ENCODE results near the gene NDUFAF4.

NDUFAF4 gene

GRCh38 chr6:96897396-96898240, at the start of gene NDUFAF4:
TSS of gene NDUFAF4 (minus strand) at chr6:96897891. CDS start at chr6:96897801, 90 bp downstream.
- DNase-seq: peak; percentile 90

DNA sequence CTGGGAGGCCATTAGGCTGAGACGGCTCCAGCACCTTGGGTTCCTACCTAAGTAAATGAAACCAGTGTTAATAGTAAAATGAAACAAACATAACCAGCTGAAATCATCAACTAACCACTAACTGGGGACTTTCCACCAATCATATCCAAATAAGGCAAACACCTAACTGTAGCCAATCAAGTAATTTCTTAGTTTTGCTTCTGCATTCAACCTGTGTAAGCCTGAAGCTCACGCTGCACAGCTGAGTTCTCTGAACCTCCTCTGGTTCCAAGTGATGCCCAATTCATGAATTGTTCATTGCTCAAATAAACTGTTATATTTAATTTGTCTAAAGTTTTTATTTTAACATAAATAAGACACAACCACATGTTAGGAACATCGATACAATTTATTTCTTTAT, 49.4 kb upstream of the NDUFAF4 start:
- DNase-seq: no peak

- DNase-seq: no peak
Measured at GRCh38 chr6:96943555-96944215, 46.0 kb upstream of the NDUFAF4 start.

DNA sequence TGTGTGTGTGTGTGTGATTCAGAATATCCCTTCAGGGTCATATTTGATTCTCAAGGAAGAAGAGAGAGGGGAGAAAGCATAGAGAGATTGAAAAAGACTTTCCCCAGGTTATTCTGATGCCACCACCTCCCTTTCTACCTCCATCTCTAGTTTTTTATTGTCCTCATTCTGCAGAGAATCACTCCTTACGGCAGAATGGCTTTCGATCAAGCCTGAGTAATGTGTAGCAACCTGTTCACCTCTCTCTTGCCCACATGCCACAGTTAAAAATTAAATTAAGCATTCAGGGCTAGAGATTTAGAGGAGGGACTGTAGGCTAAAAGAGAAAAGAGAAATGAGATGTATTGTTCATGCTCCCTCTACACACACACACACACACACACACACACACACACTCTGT, 45.0 kb upstream of the NDUFAF4 start:
- DNase-seq: no peak

- DNase-seq: no peak
Measured at GRCh38 chr6:96940322-96940721, 42.6 kb upstream of the NDUFAF4 start.

- peak; percentile 41 for DNase-seq
Measured at GRCh38 chr6:96939007-96939805, 41.5 kb upstream of the NDUFAF4 start.

DNA sequence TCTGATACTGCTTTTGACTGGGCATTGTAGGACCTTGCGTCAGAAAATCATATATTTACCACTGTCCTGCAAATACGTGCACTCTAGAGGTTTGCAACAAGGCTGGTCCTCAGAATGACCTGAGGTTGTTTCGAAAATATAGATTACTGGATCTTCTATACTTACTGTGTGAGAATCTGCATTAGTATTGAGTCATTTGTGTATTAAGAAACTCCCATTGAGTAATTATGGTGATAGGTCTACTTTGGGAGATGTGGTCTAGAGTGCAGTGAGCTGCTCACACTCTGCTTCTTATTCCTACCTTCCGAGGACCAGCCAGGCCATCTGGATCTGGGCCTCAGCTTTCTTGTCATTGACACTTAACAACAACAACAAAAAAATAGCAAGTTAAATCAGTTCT, 36.4 kb upstream of the NDUFAF4 start:
- no peak for DNase-seq

GRCh38 chr6:96931198-96931597, 33.5 kb upstream of the NDUFAF4 start:
- no peak for DNase-seq

- DNase-seq: no peak
Measured at GRCh38 chr6:96929741-96930140, 32.0 kb upstream of the NDUFAF4 start.

DNA sequence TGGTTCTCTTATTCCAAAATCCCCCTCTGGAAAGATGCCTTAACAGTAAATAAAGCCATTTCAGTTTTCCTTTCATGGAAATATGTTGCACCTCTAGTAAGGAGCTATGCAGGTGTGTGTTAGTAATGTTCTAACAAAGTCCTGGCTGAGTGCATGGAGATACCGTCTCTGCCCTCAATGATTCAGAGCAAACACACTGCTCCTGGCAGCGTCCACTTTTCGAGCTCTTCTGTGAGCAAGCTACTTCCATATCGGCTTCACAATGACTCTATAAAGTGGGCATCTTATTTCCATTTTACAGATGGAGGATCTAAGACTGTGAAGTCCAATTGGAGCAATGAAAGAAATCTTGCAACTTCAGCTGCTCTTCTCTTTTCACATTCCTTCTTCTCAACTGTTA, 30.0 kb upstream of the NDUFAF4 start:
- no peak for DNase-seq

DNA sequence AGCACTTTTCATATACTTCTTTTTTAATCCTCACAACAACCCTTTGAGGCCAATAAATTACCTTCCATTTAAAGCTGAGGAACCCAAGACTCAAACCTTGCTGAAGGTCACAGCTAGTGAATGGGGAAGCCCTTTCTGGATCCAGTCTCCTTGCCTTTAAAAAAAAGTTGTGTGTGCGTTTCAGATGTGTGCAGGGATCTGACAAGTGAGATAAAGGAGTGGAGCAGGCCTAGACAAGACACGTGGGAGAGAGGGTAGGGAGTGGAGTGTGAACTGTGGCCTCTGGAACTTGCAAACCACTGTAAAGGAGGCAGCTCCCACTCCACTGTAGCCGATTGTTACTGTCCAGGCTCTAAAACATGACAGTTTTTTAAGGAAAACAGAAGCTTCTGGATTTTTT, 28.7 kb upstream of the NDUFAF4 start:
- DNase-seq: no peak

- no peak for DNase-seq
Measured at GRCh38 chr6:96925290-96925687, 27.6 kb upstream of the NDUFAF4 start.

DNA sequence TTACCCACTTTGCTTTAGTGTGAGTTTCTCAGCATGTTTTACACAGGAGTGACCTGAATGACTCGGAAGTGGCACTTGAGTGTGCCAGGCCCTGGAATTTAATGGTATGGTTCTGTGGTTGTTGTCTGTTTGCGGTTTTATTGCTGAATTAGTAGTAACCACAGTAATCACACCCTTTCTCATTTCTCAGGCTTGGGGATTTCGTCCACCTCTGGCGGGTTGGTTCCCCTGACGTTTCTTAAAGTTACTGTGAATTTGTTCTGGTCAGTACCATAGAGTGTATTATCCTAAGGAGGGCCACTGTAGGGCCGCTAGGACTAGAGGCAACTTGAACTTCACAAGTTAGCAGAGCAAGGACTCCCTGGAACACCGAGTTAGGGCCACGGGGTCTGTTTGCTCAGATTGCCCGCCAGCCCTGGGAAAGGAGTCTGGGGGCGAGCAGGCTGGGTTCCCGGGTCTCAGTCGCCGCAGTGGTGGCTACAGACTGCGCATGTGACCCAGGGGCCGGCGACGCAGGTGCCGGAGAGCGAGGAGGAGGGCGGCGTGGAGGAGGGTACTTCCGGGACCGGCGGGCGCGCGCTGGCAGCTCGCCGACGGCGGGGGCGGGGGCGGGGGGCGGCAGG, 26.3 kb upstream of the NDUFAF4 start:
- DNase-seq: no peak

DNA sequence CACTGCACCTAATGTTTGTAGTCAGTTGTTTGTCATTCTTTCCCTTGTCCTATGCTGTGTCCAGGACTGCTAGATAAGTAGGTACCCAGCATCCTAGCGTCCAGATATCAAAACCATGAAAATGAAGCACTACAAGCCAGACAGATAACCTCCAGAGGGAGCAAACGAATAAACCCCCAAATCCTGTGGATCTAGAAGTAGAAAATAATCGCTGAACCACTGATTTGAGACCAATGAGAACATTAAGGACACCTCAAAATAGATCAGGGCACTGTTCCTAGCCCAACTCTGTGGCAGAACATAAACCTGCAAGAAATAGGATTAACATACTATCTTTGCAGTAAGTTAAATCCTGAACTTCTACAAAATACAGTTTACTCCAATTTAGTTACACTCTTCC, 25.7 kb upstream of the NDUFAF4 start:
- DNase-seq: no peak

GRCh38 chr6:96917098-96917497, 19.4 kb upstream of the NDUFAF4 start:
- no peak for DNase-seq

DNA sequence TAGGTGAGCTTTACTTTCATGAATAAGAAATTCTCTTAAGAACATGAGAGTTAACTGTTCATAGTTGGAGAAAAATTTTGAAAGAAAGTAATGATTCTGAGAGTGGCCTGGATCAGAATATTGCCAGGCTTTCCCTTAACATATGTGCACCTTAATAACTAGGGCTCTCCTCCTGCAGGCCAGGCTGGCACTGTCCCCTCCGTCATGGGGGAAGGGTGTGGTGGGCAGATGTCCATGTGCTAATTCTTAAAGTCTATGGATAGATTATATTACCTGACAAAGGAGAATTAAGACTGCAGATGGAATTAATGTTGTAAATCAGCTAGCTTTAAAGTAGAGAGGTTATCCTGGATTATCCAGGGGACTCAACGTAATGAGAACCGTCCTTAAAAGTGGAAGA, 15.9 kb upstream of the NDUFAF4 start:
- no peak for DNase-seq

DNA sequence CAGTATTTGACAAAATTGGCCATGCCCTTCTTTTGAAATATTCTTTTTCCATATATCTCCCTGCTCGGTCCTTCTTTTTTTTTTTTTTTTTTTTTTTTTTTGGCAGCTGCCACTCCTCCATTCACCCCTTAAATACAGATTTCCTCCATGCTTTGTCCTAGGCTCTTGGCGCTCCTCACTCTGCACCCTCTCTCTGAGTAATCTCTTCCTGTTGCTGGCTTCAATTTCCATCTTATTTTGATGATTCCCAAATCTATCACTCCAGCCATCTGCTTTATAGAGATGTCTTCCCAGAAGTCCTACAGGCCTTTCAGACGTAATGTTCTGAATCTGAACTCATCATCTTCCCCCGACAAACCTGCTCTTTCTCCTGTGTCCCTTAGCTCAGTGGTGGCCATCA, 14.1 kb upstream of the NDUFAF4 start:
- no peak for DNase-seq

GRCh38 chr6:96911171-96911570, 13.5 kb upstream of the NDUFAF4 start:
- no peak for DNase-seq

DNA sequence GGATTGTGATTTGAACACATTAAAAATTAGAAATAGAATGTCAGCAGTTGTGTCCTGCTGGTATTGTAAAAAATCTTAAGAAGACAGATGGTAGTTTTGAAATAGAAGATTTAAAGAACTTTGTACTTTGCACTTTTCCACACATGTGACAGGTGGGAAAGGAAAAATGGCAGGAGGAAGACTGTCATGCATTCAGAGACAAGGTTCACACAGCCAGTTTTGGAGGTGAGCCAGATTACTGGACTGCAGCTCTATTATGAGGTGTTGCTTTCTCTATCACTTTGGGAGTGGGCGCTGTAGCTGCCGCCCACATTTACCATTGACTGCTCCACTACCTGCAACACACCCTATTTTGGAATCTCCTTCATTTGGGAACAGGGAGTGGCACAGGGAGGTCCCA, 12.1 kb upstream of the NDUFAF4 start:
- no peak for DNase-seq

DNA sequence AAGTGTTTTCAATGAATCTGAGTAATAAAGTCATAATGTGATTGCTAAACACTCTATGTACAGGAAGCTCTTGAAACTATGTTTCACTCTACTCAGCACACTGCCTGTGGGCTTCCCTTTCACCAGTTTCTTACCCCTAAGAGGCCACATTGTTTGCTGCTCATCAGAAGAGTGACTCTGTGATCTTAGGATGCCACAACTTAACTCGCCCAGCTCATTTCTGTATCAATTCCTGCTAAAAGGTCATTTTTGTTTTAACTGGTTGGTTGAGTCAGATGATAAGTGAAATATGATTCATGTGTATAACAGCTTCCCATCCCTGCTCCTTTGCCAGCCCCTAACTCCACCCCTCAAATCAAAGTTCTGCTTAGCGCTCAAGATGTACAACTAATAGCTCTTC, 9.8 kb upstream of the NDUFAF4 start:
- no peak for DNase-seq

DNA sequence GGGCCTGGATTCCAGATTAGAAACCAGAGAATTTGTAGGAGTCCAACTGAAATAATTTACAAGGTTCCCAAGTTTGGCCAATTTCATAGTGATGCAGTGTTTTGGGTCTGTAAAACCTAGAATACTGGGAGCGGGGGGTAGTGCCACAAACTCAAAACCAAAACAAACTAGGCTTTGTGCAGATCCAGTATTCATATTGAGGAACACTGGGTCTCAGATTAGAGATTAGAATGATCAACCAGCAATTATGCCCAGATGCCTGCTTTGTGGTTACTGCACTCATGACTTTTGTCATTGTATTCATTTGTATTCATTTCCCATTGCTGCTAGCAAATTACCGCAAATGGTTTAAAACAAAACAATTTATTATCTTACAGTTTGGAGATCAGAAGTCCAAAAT, 3.2 kb upstream of the NDUFAF4 start:
- DNase-seq: no peak

DNA sequence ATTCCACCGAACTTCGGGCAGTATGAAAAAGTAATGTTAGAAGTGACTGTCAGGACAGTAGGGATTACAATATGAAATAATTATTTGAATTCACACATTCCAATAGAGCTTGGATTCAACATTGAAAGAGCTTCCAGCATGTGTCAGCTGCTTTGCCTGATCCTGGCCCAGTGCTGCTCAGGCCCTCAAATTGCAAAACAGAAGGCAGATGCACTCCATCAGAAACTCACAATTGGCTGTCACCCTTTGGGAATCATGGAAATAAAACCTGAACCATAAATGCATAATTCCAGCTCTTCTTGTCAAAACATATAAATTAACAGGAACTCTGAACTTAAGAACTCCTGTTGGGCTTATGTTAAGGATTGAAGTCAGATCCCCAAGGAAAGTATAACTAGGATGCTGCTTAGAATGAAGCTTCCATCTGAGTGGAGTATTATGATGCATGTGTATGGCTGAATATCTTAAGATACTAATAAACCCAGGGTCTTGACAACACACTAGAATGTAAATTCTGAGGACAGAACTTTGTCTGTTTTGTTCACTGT, 1.8 kb upstream of the NDUFAF4 start:
- no peak for DNase-seq

DNA sequence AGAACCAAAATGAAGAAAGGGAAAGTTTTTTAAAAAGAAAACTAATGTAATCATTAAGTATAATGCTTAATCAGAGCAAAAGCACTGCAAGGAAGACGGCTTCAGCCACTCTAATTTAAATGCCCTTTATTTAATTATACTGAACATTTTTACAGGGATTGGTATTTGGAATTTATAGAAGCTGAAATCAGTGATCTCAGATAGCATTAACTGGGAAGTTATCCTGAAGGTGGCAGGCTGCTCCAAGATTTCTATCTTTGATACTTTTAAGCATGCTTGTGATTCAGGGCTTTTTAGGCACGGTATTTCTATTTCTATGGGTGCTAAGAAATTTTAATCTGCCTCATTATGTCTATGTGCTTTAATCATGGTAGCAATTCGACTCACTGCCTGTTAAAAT, 1.3 kb upstream of the NDUFAF4 start:
- no peak for DNase-seq

Measured in T1000 (cell line).